Colon (tissue), 2 donors: ENCODE data around the gene PDPR.
"Not testable (repeated sequence)": the region's sequence is repeated elsewhere in the genome, so short reads cannot be mapped to it uniquely, and the experiment has no call there.

ENCODE experiments used
- FAIRE-seq: peaks from 2 replicates; lab custom pipeline; 2012; peaks lifted over from hg19 to GRCh38; lab: Jason Lieb, UNC
- donor health status: control.
- donor health status: control.

The PDPR gene

DNA sequence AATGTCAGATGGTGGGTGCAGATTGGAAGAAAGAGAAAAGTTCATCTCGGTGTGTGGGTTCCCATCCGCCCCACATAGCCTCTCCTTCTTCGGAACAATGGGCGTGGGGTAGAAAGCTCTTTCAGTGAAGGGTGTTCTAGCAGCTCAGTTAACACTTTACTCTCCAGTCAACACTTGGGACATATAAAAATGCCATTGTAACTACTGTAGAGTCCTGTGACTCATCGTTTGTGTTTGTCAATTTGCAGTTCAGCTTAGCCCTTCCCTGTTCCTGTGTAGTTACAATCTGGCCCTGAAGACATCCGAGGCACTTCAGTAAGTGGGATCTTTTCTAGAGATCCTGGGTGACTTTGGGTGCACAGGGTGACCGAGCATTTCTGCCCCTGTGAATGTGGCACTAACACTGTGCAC is 47.9 kb downstream of the PDPR start:
- FAIRE-seq, result no peak

DNA sequence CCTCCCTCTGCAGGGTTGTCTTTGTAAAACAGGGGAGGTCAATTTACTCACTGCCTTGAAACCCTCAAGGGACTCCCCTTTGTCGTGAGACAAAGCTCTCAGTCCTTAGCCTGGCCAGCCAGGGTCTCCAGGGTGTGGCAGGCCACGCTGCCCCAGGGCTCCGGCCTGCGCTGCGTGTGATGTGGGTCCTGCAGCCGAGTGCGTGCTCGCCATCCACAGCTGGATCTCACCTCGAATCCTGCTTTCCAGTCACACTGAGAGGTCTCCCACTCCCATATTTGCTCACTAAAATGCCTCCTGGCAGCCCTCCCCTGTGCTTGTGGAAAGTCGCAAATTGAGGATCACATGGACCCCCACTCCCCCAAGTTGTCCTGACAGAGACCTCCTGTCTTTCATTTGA is 49.5 kb downstream of the PDPR start:
- FAIRE-seq, result no peak

GRCh38 chr16:70166688-70167087 is 52.6 kb downstream of the PDPR start:
- FAIRE-seq, result not testable (repeated sequence)

DNA sequence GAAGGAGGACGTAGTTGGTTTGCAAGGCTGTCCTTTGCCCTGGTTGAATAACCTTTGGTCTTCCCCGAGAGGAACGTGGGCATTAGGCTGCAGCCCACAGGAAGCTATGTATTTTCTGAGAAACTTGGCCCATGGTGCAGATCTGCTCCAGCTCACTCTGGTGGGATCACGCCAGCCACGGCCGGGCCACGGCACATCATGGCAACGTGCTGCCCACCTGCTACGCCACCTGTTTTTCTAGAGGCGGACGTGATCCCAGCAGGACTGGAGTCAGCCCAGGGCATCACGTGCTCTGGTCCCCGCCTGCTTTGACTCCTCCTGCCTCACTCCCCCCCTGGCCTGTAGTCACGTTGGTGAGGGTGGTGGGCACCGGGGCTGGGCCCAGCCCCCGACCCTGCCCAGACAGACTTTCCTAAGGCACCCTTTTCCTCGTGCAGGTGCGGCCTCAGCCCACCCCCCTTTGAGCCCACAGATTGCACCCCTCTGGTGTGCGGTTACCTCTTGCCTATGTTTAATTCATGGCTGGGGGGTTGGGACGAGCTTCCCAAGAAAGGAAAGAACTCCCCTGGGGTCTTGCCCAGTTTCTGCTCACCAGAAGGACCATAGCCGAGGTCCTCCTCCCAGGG is 59.2 kb downstream of the PDPR start, which contains the start of gene CLEC18C:
Gene CLEC18C (plus strand): TSS at position 576 of the 626 bp plus-strand sequence. CDS start 492 bp downstream, outside the sequence.
- not testable (repeated sequence) for FAIRE-seq

DNA sequence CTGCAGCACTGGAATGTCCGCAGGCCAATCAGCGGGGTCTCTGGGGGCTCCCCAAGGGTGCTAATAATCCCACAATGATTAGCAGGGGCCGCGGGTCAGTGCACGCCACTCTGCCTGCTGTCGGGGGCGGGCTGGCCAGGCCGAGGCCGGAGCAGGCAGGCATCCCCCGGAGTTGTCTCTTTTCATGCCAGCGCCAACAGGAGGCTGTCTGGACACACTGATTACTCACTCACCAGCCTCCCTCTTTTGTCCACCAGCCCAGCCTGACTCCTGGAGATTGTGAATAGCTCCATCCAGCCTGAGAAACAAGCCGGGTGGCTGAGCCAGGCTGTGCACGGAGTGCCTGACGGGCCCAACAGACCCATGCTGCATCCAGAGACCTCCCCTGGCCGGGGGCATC is 59.8 kb downstream of the PDPR start:
- not testable (repeated sequence) for FAIRE-seq

DNA sequence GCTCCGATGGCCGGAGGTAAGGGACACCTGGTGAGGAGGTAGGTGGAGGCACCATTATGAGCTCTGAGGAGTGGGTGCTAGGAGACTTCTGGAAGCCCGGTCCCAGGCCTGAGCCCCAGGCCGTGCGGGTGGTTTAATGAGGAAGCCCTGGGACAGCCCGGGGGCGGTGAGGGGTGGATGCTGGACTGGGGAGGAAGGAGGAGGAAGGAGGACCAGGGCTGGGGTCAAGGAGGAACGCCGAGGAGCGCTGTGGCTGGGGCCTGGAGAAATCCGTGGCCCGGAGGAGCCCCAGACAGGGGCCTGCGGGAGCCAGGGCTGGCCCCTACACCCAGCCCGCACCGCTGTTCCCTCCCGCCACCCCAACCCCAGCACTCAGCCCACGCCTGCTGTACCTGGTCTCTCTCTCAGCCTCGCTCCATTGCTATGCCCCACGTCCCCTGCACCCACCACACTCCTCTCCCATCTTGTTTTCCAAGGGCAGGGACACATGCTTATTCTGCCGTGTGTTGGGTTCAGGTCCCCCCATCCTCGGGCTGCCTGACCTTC is 60.3 kb downstream of the PDPR start:
- not testable (repeated sequence) for FAIRE-seq

GRCh38 chr16:70187858-70188607 is 73.9 kb downstream of the PDPR start:
- not testable (repeated sequence) for FAIRE-seq

GRCh38 chr16:70188608-70188915 is 74.4 kb downstream of the PDPR start:
- not testable (repeated sequence) for FAIRE-seq

GRCh38 chr16:70190574-70190973 is 76.4 kb downstream of the PDPR start:
- not testable (repeated sequence) for FAIRE-seq

GRCh38 chr16:70196683-70197300 is 82.7 kb downstream of the PDPR start:
- not testable (repeated sequence) for FAIRE-seq

DNA sequence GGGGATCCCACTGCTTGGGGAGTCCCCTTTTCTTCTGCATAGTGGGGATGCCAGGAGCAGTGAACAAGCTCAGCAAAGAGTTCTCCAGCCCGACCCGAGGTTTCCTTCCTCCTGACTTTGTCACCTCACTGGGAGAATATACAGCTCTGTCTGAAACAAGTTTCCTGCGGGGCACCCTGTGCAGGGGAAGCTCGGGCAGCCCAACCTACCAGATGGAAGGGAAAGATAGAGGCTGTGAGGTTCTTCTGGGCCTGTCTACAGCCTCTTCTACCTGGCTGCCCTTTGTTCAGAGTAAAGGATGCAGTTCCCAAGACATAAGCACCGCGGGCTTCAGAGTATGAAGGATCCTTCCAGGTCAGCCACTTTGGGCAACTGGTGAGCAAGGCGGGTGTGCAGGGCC is 83.5 kb downstream of the PDPR start:
- not testable (repeated sequence) for FAIRE-seq

DNA sequence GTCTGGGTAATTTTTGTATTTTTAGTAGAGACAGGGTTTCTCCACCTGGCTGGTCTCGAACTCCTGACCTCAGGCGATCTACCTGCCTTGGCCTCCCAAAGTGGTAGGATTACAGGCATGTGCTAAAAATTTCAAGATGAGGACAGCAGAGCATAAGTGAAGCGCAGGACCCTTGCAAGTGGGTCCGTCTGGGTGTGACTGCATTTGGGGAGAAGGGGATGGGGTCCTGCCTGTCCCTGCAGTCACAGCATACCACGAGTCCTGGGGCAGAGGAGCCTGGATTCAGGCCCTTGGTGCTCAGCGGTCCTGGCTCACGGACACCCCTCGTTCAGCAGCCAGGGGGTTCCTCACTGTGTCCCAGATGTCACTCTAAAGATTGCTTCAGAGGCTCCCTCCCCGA is 84.1 kb downstream of the PDPR start:
- not testable (repeated sequence) for FAIRE-seq

GRCh38 chr16:70198666-70199065 is 84.5 kb downstream of the PDPR start:
- not testable (repeated sequence) for FAIRE-seq

- not testable (repeated sequence) for FAIRE-seq
Observed at GRCh38 chr16:70199170-70199569, 85.0 kb downstream of the PDPR start.

DNA sequence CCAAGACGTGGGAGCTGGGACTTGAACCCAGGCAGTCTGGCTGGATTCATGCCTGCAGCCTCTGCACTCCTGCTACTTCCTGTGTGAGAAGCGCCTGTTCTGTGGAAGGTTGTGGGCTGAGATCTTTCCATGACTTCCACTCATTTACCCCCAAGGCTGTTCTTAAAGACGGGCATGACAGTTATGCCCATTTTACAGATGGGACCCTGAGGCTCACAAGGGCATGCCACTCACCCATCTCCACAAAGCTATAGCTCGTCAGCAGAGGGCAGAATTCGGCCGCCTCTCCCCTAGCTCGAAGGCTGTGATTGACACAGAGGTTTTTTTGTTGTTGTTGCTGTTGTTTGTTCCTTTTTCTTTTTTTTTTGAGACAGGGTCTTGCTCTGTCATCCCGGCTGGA is 85.9 kb downstream of the PDPR start:
- FAIRE-seq, result not testable (repeated sequence)

DNA sequence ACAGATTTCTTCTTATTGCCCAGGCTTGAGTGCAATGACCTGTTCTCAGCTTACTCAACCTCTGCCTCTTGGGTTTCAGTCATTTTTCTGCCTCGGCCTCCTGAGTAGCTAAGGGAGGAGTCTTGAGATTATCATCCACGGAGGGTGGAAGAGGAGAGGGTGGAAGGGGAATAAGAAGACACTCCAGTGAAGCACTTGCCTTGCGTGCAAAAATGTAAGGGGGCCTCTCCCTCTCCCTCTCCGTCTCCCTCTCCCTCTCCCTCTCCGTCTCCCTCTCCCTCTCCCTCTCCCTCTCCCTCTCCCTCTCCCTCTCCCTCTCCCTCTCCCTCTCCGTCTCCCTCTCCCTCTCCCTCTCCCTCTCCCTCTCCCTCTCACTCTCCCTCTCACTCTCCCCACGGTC is 89.4 kb downstream of the PDPR start:
- FAIRE-seq, result not testable (repeated sequence)

- not testable (repeated sequence) for FAIRE-seq
Observed at GRCh38 chr16:70204010-70204409, 89.9 kb downstream of the PDPR start.

GRCh38 chr16:70204668-70205405 is 90.7 kb downstream of the PDPR start:
- not testable (repeated sequence) for FAIRE-seq

- FAIRE-seq, result not testable (repeated sequence)
Observed at GRCh38 chr16:70206382-70206781, 92.2 kb downstream of the PDPR start.
